ENCODE results near the gene SLC4A3. TPM values are rescaled to one million over a fixed set of nuclear protein-coding genes. Genes with fewer than 3 reads are reported as not detected.
A peak's percentile ranks its signal among the peaks of the same experiment; 100 is the strongest.

The SLC4A3 gene
- total RNA-seq, 1 donor from 2014 or later, result 13.5 TPM

GRCh38 chr2:219668316-219668715, 40.9 kb downstream of the SLC4A3 start:
- Histone ChIP-seq H3K36me3 (no peaks in the 10 kb centered on the region), H3K4me3 (no peak overlapping the region), H3K9me3 (no peaks in the 10 kb centered on the region), H3K4me1 (no peaks in the 10 kb centered on the region), H3K27ac (no peak overlapping the region), H3K27me3 (no peaks in the 10 kb centered on the region)
- peak; percentile 46 to 77 for DNase-seq (ENCODE audit: extremely low spot score in 2 of 2)
- intact Hi-C loops (cut with DNase I), result no loop called here
- TF ChIP-seq POLR2A (IDR thresholded peaks at IDR 0.05) (no peak), POLR2AphosphoS5 (IDR thresholded peaks at IDR 0.05; ENCODE audit: insufficient read depth in 1 of 2, low read depth in 1 of 2) (no peak), CTCF (IDR thresholded peaks at IDR 0.05) (no peak)

GRCh38 chr2:219670386-219670785, 43.0 kb downstream of the SLC4A3 start:
- H3K4me1 ChIP-seq, result no peaks in the 10 kb centered on the region
- H3K27ac ChIP-seq, result no peak overlapping the region
- TF ChIP-seq POLR2AphosphoS5 (IDR thresholded peaks at IDR 0.05; ENCODE audit: insufficient read depth in 1 of 2, low read depth in 1 of 2), result no peak
- no peak for TF ChIP-seq CTCF (IDR thresholded peaks at IDR 0.05)
- no peak for TF ChIP-seq POLR2A (IDR thresholded peaks at IDR 0.05)
- DNase-seq (ENCODE audit: extremely low spot score in 2 of 2), result no peak
- intact Hi-C loops (cut with DNase I), result no loop called here
- H3K4me3 ChIP-seq, result no peak overlapping the region
- no peaks in the 10 kb centered on the region for H3K9me3 ChIP-seq
- H3K36me3 ChIP-seq, result no peaks in the 10 kb centered on the region
- no peaks in the 10 kb centered on the region for H3K27me3 ChIP-seq

GRCh38 chr2:219671279-219671678, 43.8 kb downstream of the SLC4A3 start:
- Histone ChIP-seq H3K36me3 (no peaks in the 10 kb centered on the region), H3K27me3 (no peaks in the 10 kb centered on the region), H3K9me3 (no peaks in the 10 kb centered on the region), H3K4me3 (no peak overlapping the region), H3K27ac (no peak overlapping the region), H3K4me1 (no peaks in the 10 kb centered on the region)
- intact Hi-C loops (cut with DNase I), result no loop called here
- no peak for TF ChIP-seq CTCF (IDR thresholded peaks at IDR 0.05)
- TF ChIP-seq POLR2AphosphoS5 (IDR thresholded peaks at IDR 0.05; ENCODE audit: insufficient read depth in 1 of 2, low read depth in 1 of 2), result no peak
- TF ChIP-seq POLR2A (IDR thresholded peaks at IDR 0.05), result no peak
- peak in 1 of 2 donors; percentile 40 for DNase-seq (ENCODE audit: extremely low spot score in 2 of 2)

- TF ChIP-seq POLR2A (IDR thresholded peaks at IDR 0.05) (no peak), CTCF (IDR thresholded peaks at IDR 0.05) (no peak)
- Histone ChIP-seq H3K4me1 (no peaks in the 10 kb centered on the region), H3K9me3 (no peaks in the 10 kb centered on the region), H3K4me3 (no peak overlapping the region), H3K27me3 (no peaks in the 10 kb centered on the region), H3K27ac (no peak overlapping the region), H3K36me3 (no peaks in the 10 kb centered on the region)
- intact Hi-C loops (cut with DNase I), result no loop called here
- no peak for DNase-seq (ENCODE audit: extremely low spot score in 2 of 2)
These were observed 45.0 kb downstream of the SLC4A3 start for GRCh38 chr2:219672406-219672805.

- peak; percentile 40 to 84 for DNase-seq (ENCODE audit: extremely low spot score in 2 of 2)
- Histone ChIP-seq H3K4me1 (no peaks in the 10 kb centered on the region), H3K9me3 (no peaks in the 10 kb centered on the region), H3K27me3 (no peaks in the 10 kb centered on the region), H3K36me3 (no peaks in the 10 kb centered on the region), H3K4me3 (no peak overlapping the region), H3K27ac (no peak overlapping the region)
- intact Hi-C loops (cut with DNase I), result no loop called here
- TF ChIP-seq POLR2A (IDR thresholded peaks at IDR 0.05), result no peak
- TF ChIP-seq CTCF (IDR thresholded peaks at IDR 0.05), result no peak
- no peak for TF ChIP-seq POLR2AphosphoS5 (IDR thresholded peaks at IDR 0.05; ENCODE audit: insufficient read depth in 1 of 2, low read depth in 1 of 2)
These were observed 47.8 kb downstream of the SLC4A3 start for GRCh38 chr2:219675221-219675620.

Data from vagina (tissue), 2 donors.